Esophagus squamous epithelium (tissue), 5 donors: Measurements from ENCODE around the gene FBP1. TPM values are rescaled to one million over a fixed set of nuclear protein-coding genes. Genes with fewer than 3 reads are reported as not detected.

Experiments used
- DNase-seq: peaks from one replicate; lab custom pipeline; 2025; lab: John Stamatoyannopoulos, UW
- H3K27ac ChIP-seq, 4 donors: fragments of 200-600 bp; sonication (generic); one replicate each; pipeline ENCODE4 v1.5.1; 2016 to 2019; ENCODE audit warnings: mild to moderate bottlenecking in 1 of 4
- H3K27me3 ChIP-seq, 4 donors: fragments of 200-600 bp; sonication (generic); 1 replicate in 3 of 4; 2 replicates in 1 of 4; pipeline versions ENCODE4 v1.5.1 to v1.6.0; 2017 to 2021; ENCODE audit warnings: antibody characterized with exemption in 1 of 4
- H3K36me3 ChIP-seq, 3 donors: fragments of 200-600 bp; sonication (generic); one replicate each; pipeline ENCODE4 v1.5.1; 2016 to 2019
- H3K4me1 ChIP-seq, 3 donors: fragments of 200-600 bp; sonication (generic); one replicate each; pipeline ENCODE4 v1.5.1; 2017 to 2019
- H3K4me3 ChIP-seq, 4 donors: fragments of 200-600 bp; sonication (generic); 1 replicate in 3 of 4; 2 replicates in 1 of 4; pipeline ENCODE4 v1.5.1; 2016 to 2019; ENCODE audit warnings: mild to moderate bottlenecking in 2 of 4, moderate library complexity in 1 of 4
- H3K9me3 ChIP-seq, 3 donors: fragments of 200-600 bp; sonication (generic); one replicate each; pipeline ENCODE4 v1.5.1; 2016 to 2019
- POLR2A ChIP-seq, 4 donors: fragments of 450-650 bp; IDR thresholded peaks; one replicate each; pipeline ENCODE4 v1.6.1; 2017; ENCODE audit warnings: antibody characterized with exemption in 4 of 4, mild to moderate bottlenecking in 4 of 4, moderate library complexity in 3 of 4
- WGBS, 2 donors: methylation state at CpG; one replicate each; pipeline ENCODE4 v1.1.5; 2018; 5-methylcytosine and 5-hydroxymethylcytosine counted together
- intact Hi-C: fragments of 100-400 bp; cut with DNase I; formaldehyde crosslinking; loops from one replicate; pipeline ENCODE4 v1.15.0; 2022
- total RNA-seq, 4 donors: library from RNA; depleted of rRNA; stranded (reverse); fragments of >200 nt; gene quantifications; one replicate each; pipeline ENCODE4 v1.1.0, GENCODE V29; 2016
- TF ChIP-seq, protein P1 (sequence below), 6 experiments: fragments of 450-650 bp in 4 of 6; fragments of 200-600 bp in 2 of 6; sonication (generic) in 2 of 6; IDR thresholded peaks; one replicate each; pipeline ENCODE4 v1.5.1; 2016 to 2019; ENCODE audit warnings: antibody characterized with exemption in 6 of 6, mild to moderate bottlenecking in 4 of 6, moderate library complexity in 4 of 6
- donor health status: DM: yes; HTN: yes; CAD: no.

Gene FBP1
- total RNA-seq, 4 donors from 2014 or later, result 0.19 to 3.0 (median 1.7) TPM; not detected in 1

DNA sequence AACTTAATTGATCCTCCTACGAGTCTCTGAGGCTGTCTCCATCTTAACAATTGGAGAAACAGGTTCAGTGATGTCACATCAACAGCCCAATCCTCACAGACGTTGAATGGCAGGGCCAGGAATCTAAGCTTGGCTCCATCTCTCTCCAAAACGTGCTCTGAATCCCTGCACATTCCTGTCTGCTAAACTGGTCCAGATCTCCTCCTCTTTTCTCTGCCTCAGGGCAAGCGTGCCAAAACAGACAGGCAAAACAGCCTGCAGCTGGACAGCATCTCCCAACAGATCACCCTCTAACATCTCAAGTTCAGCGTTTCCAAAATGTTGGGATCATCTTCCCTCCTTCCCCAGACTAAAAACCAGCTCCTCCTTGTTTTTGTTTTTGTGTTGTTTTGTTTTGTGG is 6.6 kb downstream of the FBP1 start:
- no peak for TF ChIP-seq POLR2A (IDR thresholded peaks at IDR 0.05)
- TF ChIP-seq, protein P1, sequence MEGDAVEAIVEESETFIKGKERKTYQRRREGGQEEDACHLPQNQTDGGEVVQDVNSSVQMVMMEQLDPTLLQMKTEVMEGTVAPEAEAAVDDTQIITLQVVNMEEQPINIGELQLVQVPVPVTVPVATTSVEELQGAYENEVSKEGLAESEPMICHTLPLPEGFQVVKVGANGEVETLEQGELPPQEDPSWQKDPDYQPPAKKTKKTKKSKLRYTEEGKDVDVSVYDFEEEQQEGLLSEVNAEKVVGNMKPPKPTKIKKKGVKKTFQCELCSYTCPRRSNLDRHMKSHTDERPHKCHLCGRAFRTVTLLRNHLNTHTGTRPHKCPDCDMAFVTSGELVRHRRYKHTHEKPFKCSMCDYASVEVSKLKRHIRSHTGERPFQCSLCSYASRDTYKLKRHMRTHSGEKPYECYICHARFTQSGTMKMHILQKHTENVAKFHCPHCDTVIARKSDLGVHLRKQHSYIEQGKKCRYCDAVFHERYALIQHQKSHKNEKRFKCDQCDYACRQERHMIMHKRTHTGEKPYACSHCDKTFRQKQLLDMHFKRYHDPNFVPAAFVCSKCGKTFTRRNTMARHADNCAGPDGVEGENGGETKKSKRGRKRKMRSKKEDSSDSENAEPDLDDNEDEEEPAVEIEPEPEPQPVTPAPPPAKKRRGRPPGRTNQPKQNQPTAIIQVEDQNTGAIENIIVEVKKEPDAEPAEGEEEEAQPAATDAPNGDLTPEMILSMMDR (IDR thresholded peaks at IDR 0.05), result no peak
- Histone ChIP-seq H3K9me3 (no peaks in the 10 kb centered on the region), H3K4me3 (no peak overlapping the region), H3K36me3 (no peaks in the 10 kb centered on the region), H3K27ac (no peak overlapping the region), H3K27me3 (peaks cover 0 to 8% (median 0%) of the 10 kb centered on the region in 4 donors), H3K4me1 (peaks cover 0 to 29% (median 14%) of the 10 kb centered on the region in 3 donors)
- intact Hi-C loops, result no loop called here
- DNase-seq, result no peak
- 14 to 23% methylated on average over 5 of the region's 5 CpGs for WGBS, 2 donors

DNA sequence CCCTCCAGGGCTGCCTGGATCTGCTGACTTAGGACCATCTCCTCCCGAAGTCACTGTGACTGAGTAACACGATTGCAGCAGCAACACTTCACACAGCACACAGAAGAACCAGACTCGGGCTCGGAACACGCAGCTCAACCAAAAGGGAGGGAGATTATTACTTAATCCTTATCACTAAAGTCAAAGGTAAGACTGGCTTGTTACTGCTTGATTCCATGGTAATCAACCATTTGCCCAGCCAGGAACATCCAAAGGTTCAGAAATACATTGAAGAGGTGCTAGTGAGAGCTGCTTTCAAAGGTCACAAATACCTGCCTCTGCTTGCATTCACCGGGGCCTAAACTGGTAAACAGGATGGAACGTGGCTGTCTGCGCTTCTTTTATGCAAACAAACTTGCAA is 7.7 kb downstream of the FBP1 start:
- Histone ChIP-seq H3K27ac (no peak overlapping the region), H3K4me1 (peaks cover 0 to 29% (median 14%) of the 10 kb centered on the region in 3 donors), H3K27me3 (no peaks in the 10 kb centered on the region), H3K4me3 (no peak overlapping the region), H3K36me3 (no peaks in the 10 kb centered on the region), H3K9me3 (no peaks in the 10 kb centered on the region)
- WGBS, 2 donors, result 26 to 49% methylated on average over 3 to 8 of the region's 8 CpGs
- TF ChIP-seq, protein P1 (IDR thresholded peaks at IDR 0.05), result no peak
- TF ChIP-seq POLR2A (IDR thresholded peaks at IDR 0.05), result no peak
- no peak for DNase-seq
- intact Hi-C loops, result no loop called here

DNA sequence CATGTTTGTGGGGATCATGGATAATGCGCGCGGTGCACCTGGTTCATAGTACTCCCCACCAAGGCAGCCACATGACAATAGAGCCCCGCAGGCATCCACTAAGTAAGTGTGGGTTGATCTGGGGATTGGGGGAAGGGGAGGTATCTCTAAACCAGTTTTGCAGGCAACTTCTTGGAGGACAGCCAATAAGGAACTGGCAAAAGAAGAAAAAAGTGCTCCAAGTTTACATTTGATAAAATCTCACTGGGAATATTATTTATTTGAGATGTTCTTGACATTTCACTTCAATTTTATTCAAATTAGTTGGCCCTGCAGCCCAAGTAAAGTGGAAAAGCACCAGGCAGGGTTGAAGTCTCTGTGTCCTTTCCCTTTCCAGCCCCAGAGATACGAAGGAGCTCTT is 8.5 kb downstream of the FBP1 start:
- Histone ChIP-seq H3K4me1 (peaks cover 0 to 29% (median 14%) of the 10 kb centered on the region in 3 donors), H3K9me3 (no peaks in the 10 kb centered on the region), H3K27ac (no peak overlapping the region), H3K4me3 (no peak overlapping the region), H3K36me3 (no peaks in the 10 kb centered on the region), H3K27me3 (no peaks in the 10 kb centered on the region)
- WGBS, 2 donors, result 20 to 56% methylated on average over 2 to 5 of the region's 5 CpGs
- no peak for TF ChIP-seq POLR2A (IDR thresholded peaks at IDR 0.05)
- TF ChIP-seq, protein P1 (IDR thresholded peaks at IDR 0.05), result no peak
- no peak for DNase-seq
- intact Hi-C loops, result no loop called here

DNA sequence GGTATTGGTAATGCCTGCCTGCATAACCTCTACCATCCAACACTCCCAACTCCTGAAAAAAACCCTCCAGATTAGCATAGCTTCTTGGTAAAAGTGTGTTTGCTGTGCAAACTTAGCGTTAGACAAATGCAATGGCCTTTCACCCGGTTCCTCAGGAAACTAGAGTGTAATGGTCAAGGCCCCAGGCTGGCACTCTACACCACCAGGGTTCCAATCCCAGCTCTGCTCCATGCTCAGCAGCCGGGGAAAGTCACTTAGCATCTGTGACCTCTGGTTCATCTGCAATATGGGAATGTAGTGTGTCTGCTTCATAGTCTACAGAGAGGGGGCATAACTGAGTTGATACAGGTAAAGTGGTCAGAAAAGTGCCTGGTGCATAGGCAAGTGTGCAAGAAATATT is 9.0 kb downstream of the FBP1 start:
- TF ChIP-seq, protein P1 (IDR thresholded peaks at IDR 0.05), result no peak
- TF ChIP-seq POLR2A (IDR thresholded peaks at IDR 0.05), result no peak
- no peak overlapping the region for H3K27ac ChIP-seq
- H3K36me3 ChIP-seq, result no peaks in the 10 kb centered on the region
- WGBS, 2 donors, result 83 to 94% methylated on average over 2 to 3 of the region's 3 CpGs
- H3K4me1 ChIP-seq, result peaks cover 0 to 29% (median 14%) of the 10 kb centered on the region in 3 donors
- no peak overlapping the region for H3K4me3 ChIP-seq
- no peak for DNase-seq
- no peaks in the 10 kb centered on the region for H3K27me3 ChIP-seq
- no peaks in the 10 kb centered on the region for H3K9me3 ChIP-seq
- intact Hi-C loops, result no loop called here

DNA sequence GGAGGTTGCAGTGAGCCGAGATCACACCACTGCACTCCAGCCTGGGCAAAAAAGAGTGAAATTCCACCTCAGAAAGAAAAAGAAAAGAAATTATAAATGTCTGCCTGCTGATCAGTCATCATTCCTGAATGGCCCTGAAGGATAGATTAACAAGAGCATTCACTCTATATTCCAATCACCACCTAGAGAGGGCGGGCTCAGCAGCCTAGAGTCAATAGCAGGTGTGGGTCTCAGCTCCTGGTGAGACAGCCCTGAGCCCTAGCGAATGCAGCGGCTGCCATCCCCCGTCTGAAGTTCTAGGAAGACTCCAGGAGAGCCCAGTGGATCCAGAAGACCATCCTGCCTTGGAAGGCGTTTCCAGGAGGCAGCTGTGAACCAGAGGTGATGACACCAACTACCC is 12.0 kb downstream of the FBP1 start:
- no peak overlapping the region for H3K4me3 ChIP-seq
- H3K4me1 ChIP-seq, result peaks cover 0 to 19% (median 14%) of the 10 kb centered on the region in 3 donors
- H3K36me3 ChIP-seq, result no peaks in the 10 kb centered on the region
- no peak for DNase-seq
- TF ChIP-seq POLR2A (IDR thresholded peaks at IDR 0.05), result no peak
- TF ChIP-seq, protein P1 (IDR thresholded peaks at IDR 0.05), result no peak
- H3K27ac ChIP-seq, result no peak overlapping the region
- H3K27me3 ChIP-seq, result no peaks in the 10 kb centered on the region
- WGBS, 2 donors, result 79 to 90% methylated on average over 3 to 5 of the region's 6 CpGs
- no peaks in the 10 kb centered on the region for H3K9me3 ChIP-seq
- intact Hi-C loops, result no loop called here
